ENCODE data around the gene EPB41L4A. TPM values are rescaled to one million over a fixed set of nuclear protein-coding genes. Genes with fewer than 3 reads are reported as not detected.

The EPB41L4A gene
- polyA plus RNA-seq, 1 donor (not counting 4 experiments of a cell fraction or from before 2014, with no cell fraction given) = 3.5 TPM

GRCh38 chr5:112290691-112291090 is 128.4 kb downstream of the EPB41L4A start:
- dilution Hi-C loops (cut with MboI; ENCODE audit: extremely low pct_ligation_motif_present, low sequenced_read_pairs) = no loop called here
- no peak overlapping the region for H3K9ac ChIP-seq (ENCODE audit: control insufficient read depth, extremely low read depth, insufficient read depth, low read length)
- no peak for DNase-seq (ENCODE audit: low read depth, low spot score)
- H3K4me2 ChIP-seq (ENCODE audit: control insufficient read depth, extremely low read depth, insufficient read depth, low read depth, low read length) = no peak overlapping the region
- H4K20me1 ChIP-seq (ENCODE audit: control insufficient read depth, extremely low read depth, insufficient read depth, low read length) = no peaks in the 10 kb centered on the region
- H3K36me3 ChIP-seq (ENCODE audit: control insufficient read depth in 2 of 2, extremely low read depth in 1 of 2, insufficient read depth in 2 of 2, low read length in 2 of 2) = no peaks in the 10 kb centered on the region
- no peak overlapping the region for H2AFZ ChIP-seq (ENCODE audit: control insufficient read depth, low read length)
- TF ChIP-seq EZH2 (IDR thresholded peaks at IDR 0.05; ENCODE audit: low read length) (no peak), CTCF (optimal IDR thresholded peaks at IDR 0.05 in 1 of 3, IDR thresholded peaks at IDR 0.05 in 1 of 3, conservative IDR thresholded peaks at IDR 0.05 in 1 of 3; ENCODE audit: extremely low read depth in 1 of 3, insufficient read depth in 2 of 3, low read length in 3 of 3) (no peak)
- H3K4me1 ChIP-seq (ENCODE audit: control insufficient read depth, extremely low read depth, insufficient read depth, low read length) = no peaks in the 10 kb centered on the region
- H3K27me3 ChIP-seq (ENCODE audit: control insufficient read depth, extremely low read depth, insufficient read depth, low read length) = no peaks in the 10 kb centered on the region
- H3K9me3 ChIP-seq (ENCODE audit: control insufficient read depth, low read depth, low read length) = no peaks in the 10 kb centered on the region
- H3K79me2 ChIP-seq (ENCODE audit: control insufficient read depth, insufficient read depth, low read length) = no peaks in the 10 kb centered on the region
- FAIRE-seq = no peak
- no peak overlapping the region for H3K27ac ChIP-seq (ENCODE audit: control insufficient read depth, insufficient read depth, low read length)
- no peak overlapping the region for H3K4me3 ChIP-seq (ENCODE audit: control insufficient read depth in 2 of 3, extremely low read depth in 1 of 3, insufficient read depth in 2 of 3, low read depth in 1 of 3, low read length in 3 of 3)
- peaks cover 3% of the 10 kb centered on the region for H3K9me1 ChIP-seq (ENCODE audit: control insufficient read depth, extremely low read depth, insufficient read depth, low read length)

- H3K4me1 ChIP-seq (ENCODE audit: control insufficient read depth, extremely low read depth, insufficient read depth, low read length) = no peaks in the 10 kb centered on the region
- no peaks in the 10 kb centered on the region for H3K9me3 ChIP-seq (ENCODE audit: control insufficient read depth, low read depth, low read length)
- FAIRE-seq (no peak), DNase-seq (ENCODE audit: low read depth, low spot score) (no peak)
- H3K27me3 ChIP-seq (ENCODE audit: control insufficient read depth, extremely low read depth, insufficient read depth, low read length) = no peaks in the 10 kb centered on the region
- H3K4me3 ChIP-seq (ENCODE audit: control insufficient read depth in 2 of 3, extremely low read depth in 1 of 3, insufficient read depth in 2 of 3, low read depth in 1 of 3, low read length in 3 of 3) = no peak overlapping the region
- H3K79me2 ChIP-seq (ENCODE audit: control insufficient read depth, insufficient read depth, low read length) = no peaks in the 10 kb centered on the region
- no peaks in the 10 kb centered on the region for H4K20me1 ChIP-seq (ENCODE audit: control insufficient read depth, extremely low read depth, insufficient read depth, low read length)
- no peak overlapping the region for H3K4me2 ChIP-seq (ENCODE audit: control insufficient read depth, extremely low read depth, insufficient read depth, low read depth, low read length)
- H3K9ac ChIP-seq (ENCODE audit: control insufficient read depth, extremely low read depth, insufficient read depth, low read length) = no peak overlapping the region
- H3K9me1 ChIP-seq (ENCODE audit: control insufficient read depth, extremely low read depth, insufficient read depth, low read length) = peaks cover 3% of the 10 kb centered on the region
- no peak overlapping the region for H3K27ac ChIP-seq (ENCODE audit: control insufficient read depth, insufficient read depth, low read length)
- TF ChIP-seq CTCF (optimal IDR thresholded peaks at IDR 0.05 in 1 of 3, IDR thresholded peaks at IDR 0.05 in 1 of 3, conservative IDR thresholded peaks at IDR 0.05 in 1 of 3; ENCODE audit: extremely low read depth in 1 of 3, insufficient read depth in 2 of 3, low read length in 3 of 3) (peak in 1 of 3 experiments; percentile 4), EZH2 (IDR thresholded peaks at IDR 0.05; ENCODE audit: low read length) (no peak)
- no peaks in the 10 kb centered on the region for H3K36me3 ChIP-seq (ENCODE audit: control insufficient read depth in 2 of 2, extremely low read depth in 1 of 2, insufficient read depth in 2 of 2, low read length in 2 of 2)
- H2AFZ ChIP-seq (ENCODE audit: control insufficient read depth, low read length) = no peak overlapping the region
- dilution Hi-C loops (cut with MboI; ENCODE audit: extremely low pct_ligation_motif_present, low sequenced_read_pairs) = no loop called here
Measured at GRCh38 chr5:112289465-112289864, 129.6 kb downstream of the EPB41L4A start.

Measured in keratinocyte (primary cell).